GM19035 (cell line): ENCODE measurements around the gene SCAMP4.
"Not testable (repeated sequence)": the region's sequence is repeated elsewhere in the genome, so short reads cannot be mapped to it uniquely, and the experiment has no call there.

Source experiments
- ATAC-seq: cut with Tn5 transposase; IDR thresholded peaks from one replicate; pipeline ENCODE4 v1.9.1; 2021; ENCODE audit not compliant: unreplicated experiment

The SCAMP4 gene

DNA sequence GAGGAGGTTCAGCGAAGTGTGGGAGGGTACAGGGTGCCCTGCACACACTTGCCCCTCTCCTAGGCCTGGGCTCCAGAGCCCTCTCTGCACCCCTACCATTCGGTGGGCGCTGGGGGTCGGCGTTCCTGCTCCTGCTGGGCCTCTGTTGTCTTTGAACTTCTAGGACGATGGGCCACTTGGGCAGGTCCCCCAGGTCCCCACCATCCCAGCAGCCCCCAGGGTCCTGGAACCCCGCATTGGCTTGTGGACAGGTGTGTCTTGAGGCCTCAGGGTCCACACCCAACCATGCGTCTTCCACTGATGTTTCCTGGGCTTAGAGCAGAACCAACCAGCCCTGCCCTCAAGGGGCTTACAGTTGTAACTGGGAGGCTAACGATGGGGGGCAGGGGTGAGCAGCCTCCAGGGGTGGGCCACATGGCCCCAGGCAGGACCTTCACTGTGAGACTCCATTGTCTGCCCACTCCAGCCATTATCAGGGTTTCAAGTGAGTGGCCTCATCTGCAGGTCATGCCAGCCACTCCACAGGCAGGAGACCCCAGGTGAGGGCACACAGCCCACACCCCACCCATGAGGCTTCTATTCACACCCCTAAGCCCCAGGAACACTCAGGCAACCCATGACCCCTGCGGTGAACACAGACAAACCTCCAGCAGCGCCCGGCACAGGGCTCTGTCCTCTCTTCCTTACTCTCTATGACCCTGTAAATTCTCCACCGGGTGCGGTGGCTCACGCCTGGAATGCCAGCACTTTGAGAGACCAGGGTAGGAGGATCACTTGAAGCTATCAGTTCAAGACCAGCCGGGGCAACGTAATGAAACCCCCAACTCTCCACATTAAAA lies 39.8 kb upstream of the SCAMP4 start:
- no peak for ATAC-seq

DNA sequence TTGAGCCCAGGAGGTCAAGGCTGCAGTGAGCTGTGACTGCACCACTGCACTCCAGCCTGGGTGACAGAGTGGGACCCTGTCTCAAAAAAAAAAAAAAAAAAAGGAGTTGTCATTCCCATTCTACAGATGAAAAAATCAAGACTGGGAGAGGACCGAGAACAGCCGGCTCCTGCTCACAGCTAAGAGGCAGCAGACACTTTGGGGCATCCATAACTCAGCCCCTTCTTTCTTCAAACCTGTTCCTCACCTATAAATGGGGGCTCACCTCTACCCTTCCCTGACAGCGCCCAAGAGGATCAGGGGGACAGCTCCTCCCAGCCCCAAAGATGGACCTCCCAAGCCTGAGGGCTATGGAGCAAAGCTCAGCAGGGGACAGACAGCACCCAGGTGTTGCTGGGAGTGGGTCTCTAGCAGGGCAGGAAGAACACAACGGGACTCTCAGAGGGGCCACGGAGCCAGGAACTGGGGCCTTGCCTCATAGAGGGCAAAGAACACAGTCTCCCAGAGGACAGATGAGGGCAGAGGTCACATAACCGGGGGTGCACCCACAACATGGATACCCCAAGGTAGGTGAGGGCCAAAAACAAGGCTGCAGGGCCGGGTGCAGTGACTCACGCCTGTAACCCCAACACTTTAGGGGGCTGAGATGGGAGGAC lies 38.4 kb upstream of the SCAMP4 start:
- no peak for ATAC-seq

GRCh38 chr19:1867349-1867724 lies 37.9 kb upstream of the SCAMP4 start:
- ATAC-seq, result no peak

DNA sequence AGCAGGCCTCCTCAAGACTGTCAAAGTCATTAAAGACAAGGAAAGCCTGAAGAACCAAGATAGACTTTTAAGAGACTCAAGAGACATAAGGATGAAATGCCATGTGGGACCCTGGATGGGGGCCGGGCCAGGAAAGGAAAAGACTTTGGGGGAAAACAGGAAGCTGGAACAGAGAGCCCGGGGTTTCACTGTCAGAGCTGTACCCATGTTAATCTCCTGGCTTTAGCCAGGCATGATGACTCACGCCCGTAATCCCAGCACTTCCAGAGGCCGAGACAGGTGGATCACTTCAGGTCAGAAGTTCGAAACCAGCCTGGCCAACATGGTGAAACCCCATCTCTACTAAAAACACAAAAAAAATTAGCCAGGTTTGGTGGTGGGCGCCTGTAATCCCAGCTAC lies 36.2 kb upstream of the SCAMP4 start:
- no peak for ATAC-seq

DNA sequence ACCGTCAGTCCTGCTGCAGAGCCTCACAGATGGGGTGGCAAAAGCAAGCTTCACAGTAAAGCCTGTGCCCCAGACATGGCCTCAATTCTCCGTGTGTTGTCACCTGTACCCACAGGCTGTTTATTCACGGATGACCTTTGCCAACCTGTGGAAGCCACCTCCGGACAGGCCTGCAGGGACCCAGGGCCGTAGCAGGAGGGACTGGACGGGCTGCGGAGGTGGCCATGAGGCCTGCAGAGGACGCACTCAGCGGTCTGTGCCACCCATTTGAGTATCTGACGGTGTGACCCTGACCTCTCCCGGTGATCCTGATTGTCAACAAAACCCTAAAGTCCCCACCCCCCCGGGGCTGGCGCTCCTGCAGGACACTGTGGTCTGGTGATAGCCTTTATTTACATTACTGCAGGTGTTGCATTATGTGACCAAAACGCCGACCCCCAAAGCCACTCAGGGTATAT lies 34.0 kb upstream of the SCAMP4 start:
- ATAC-seq, result no peak

DNA sequence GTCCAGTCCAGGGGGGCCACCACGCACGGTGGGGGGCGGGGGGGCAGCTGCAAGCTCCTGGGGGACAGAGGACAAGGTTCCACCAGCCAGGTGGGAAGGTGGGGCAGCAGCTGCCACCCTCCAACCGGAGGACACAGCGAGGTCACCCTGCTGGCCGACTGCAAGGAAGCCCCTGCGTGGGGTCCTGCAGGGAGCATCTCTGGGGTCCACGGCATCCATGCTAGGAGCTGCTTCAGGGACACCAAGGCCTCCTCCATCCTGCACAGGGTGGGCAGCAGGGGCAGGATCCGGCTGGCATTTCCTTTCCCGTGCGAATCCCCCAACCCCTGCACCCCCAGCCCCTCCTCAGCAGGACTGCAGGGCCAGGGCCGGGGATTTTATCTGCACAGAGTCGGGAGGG lies 33.6 kb upstream of the SCAMP4 start:
- ATAC-seq, result no peak

- ATAC-seq, result no peak
These were observed 32.2 kb upstream of the SCAMP4 start for GRCh38 chr19:1872807-1873523.

DNA sequence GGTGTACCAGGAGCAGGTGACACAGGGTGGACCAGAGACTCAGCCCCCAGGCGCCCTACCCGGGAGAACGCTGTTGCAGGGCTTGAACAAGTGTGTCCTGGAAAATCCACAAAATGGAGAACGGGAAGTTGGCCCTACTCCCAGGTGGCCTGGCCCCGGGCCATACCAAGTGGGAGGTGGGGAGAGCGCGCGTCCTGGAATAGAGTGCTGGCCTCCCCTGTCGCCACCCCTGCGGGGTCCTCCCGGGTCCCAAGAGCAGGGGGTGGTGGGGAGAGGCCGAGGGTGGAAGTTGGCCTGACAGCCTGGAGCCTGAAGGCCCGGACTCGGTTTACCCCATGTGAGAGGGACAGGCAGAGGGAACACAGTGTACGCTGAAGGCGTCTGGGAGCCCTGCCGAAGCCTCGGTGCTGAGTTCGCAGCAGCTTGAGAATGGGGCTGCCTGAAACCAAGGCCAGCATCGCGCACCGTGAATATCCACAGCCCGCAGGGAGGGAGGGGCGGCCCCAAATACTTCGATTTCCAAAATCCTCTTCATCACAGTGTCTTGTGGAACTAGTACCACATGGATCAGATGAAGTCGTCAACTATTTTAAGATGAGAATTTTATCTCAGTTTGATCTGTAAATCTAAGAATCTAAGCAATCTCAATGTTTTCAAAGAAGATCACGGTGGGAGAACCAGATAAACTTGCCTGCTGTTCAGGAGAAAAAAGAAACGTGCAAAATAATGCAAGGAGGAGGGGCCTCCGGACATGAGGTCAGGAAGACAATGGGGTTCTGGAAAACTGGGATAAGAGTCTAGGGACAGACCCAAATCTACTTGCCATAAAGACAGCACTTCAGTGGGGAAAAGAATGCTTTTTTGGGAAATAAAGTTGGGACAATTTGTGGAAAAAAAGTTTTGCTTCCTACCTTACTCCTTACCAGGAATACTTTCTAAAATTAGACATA lies 31.4 kb upstream of the SCAMP4 start:
- ATAC-seq, result no peak

- ATAC-seq, result no peak
These were observed 30.5 kb upstream of the SCAMP4 start for GRCh38 chr19:1874554-1875185.

DNA sequence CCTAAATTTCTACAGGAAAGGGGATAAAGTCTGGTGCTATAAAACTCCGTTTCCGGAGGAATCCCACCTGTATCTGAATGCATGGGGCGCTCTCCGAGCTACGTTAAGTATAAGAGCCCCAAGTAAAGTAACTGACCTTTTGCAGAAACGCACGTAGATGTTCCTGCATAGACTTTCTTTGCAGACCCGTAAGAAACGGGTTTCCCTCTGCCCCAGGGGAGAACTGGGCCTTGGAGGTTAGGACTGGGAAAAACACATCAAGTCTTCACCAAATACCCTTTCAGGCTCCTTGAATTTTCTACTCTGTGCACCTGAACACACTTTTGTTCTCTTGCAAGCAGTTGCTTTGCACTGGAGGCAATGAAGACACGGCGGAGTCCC lies 29.9 kb upstream of the SCAMP4 start:
- ATAC-seq, result not testable (repeated sequence)

- ATAC-seq, result peak; percentile 85
These were observed 29.3 kb upstream of the SCAMP4 start for GRCh38 chr19:1875646-1876495.

- peak; percentile 3 for ATAC-seq
These were observed 28.5 kb upstream of the SCAMP4 start for GRCh38 chr19:1876496-1877279.

- not testable (repeated sequence) for ATAC-seq
These were observed 27.9 kb upstream of the SCAMP4 start for GRCh38 chr19:1877280-1877660.

DNA sequence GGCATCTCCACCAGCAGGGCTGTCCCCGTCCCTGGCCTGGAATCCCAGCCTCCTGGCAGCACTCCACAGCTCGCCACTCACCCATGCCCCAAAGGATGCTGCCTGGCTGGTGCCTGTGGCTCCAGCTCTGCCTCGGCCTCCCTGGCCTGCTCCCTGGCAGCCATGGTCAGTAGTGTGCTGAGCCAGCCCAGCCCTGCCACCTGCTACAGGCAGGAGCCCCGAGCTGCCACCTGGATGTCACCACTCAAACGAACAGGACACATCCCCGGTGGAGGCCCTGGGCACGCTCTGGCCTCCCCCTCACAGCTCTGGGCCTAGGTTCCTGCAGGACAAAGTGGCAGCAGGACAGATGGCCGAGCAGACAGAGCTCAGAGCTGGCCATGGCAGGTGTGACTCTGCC lies 26.6 kb upstream of the SCAMP4 start:
- not testable (repeated sequence) for ATAC-seq

GRCh38 chr19:1879982-1880381 lies 25.2 kb upstream of the SCAMP4 start:
- ATAC-seq, result not testable (repeated sequence)

- no peak for ATAC-seq
These were observed 24.4 kb upstream of the SCAMP4 start for GRCh38 chr19:1880611-1881392.

DNA sequence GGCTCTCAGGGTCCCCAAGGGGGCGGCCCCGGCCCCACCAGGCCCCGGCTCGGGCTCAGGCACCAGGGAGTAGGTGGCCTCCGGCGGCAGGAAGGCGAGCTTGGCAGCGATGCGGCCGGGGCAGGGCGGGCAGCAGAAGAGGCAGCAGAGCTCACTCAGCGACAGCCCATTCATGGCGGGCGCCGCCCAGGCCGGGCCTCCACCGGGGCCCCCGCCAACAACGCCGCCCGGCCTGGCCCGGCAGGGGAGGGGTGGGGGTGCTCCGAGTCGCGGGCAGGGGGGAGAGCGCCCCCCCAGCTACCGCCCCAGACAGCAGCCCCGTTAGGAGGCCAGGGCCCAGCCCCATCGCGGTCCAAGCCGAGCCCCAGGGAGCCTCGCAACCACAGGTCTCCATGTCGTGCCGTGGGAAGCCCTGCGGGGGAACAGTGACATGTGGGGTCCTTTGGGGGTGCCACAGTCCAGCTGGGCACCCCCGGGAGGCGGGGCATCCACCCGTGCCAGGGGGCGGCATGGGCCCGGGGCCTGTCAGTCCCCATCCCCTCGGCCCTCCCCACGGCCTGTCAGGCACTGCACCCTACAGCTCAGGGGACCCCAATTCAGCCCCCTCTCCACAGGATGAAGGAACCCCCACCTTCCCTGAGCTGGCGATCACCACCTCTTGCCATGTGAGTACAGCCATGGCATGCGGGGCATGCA lies 23.7 kb upstream of the SCAMP4 start:
- not testable (repeated sequence) for ATAC-seq
